IMR-90 (cell line): Measurements from ENCODE around the gene NEIL1. TPM values are rescaled to one million over a fixed set of nuclear protein-coding genes. Genes with fewer than 3 reads are reported as not detected.

Experiments
- ATAC-seq: fragments of 200-7000 bp; cut with Tn5 transposase; 2 replicates; pipeline ENCODE4 v1.9.1; 2020; ENCODE audit warnings: low read depth, mild to moderate bottlenecking, moderate library complexity
- BruUV-seq: library from RNA; stranded (reverse); fragments of 400-500 nt; replicated peaks from 2 replicates; lab custom pipeline; 2021; lab: Mats Ljungman, UMichigan
- CTCF ChIA-PET: fragments of 300-600 bp; formaldehyde crosslinking; extraction: SDS; loops from one replicate; lab custom pipeline; 2021; ENCODE audit warnings: antibody characterized with exemption; lab: Yijun Ruan, JAX
- POLR2A ChIA-PET: fragments of 300-600 bp; sonication (Branson Sonifier 250); formaldehyde crosslinking; loops from one replicate; lab custom pipeline; 2022; ENCODE audit warnings: antibody characterized with exemption; ENCODE audit not compliant: unreplicated experiment; lab: Charles Lee
- DNase-seq: peaks from one replicate; pipeline ENCODE4 v3.0.0; 2013
- H2AFZ ChIP-seq: replicated peaks from 2 replicates; pipeline ENCODE3; 2013; ENCODE audit warnings: low read length, mild to moderate bottlenecking; ENCODE audit not compliant: poor library complexity
- H2AK5ac ChIP-seq: 2 replicates; pipeline ENCODE4 v1.6.1; 2013; ENCODE audit warnings: low read depth, low read length, inconsistent platforms
- H2AK9ac ChIP-seq: replicated peaks from 2 replicates; pipeline ENCODE3; 2013; ENCODE audit warnings: mild to moderate bottlenecking, low read depth, low read length, moderate library complexity; ENCODE audit not compliant: poor library complexity
- H2BK120ac ChIP-seq: 2 replicates; pipeline ENCODE4 v1.6.1; 2013; ENCODE audit warnings: low read depth, low read length, inconsistent platforms
- H2BK15ac ChIP-seq: 3 replicates; pipeline ENCODE4 v1.6.1; 2013; ENCODE audit warnings: low read depth, low read length, inconsistent platforms
- H2BK20ac ChIP-seq: 2 replicates; pipeline ENCODE4 v1.6.1; 2013; ENCODE audit warnings: low read depth, mild to moderate bottlenecking, inconsistent platforms, low read length, moderate library complexity
- H2BK5ac ChIP-seq: 2 replicates; pipeline ENCODE4 v1.6.1; 2013; ENCODE audit warnings: mild to moderate bottlenecking, low read depth, low read length, inconsistent platforms; ENCODE audit not compliant: poor library complexity, severe bottlenecking
- H3K14ac ChIP-seq: replicated peaks from 2 replicates; pipeline ENCODE4 v1.6.1; 2013; ENCODE audit warnings: low read depth, low read length, inconsistent platforms
- H3K18ac ChIP-seq: 2 replicates; pipeline ENCODE4 v1.6.1; 2013; ENCODE audit warnings: low read depth, low read length, control low read depth
- H3K23ac ChIP-seq: 2 replicates; pipeline ENCODE4 v1.6.1; 2013; ENCODE audit warnings: low read depth, low read length, inconsistent platforms
- H3K27ac ChIP-seq: 2 replicates; pipeline ENCODE4 v1.5.1; 2013; ENCODE audit warnings: mild to moderate bottlenecking, control low read depth, low read length; ENCODE audit not compliant: insufficient read depth
- H3K27me3 ChIP-seq: 2 replicates; pipeline ENCODE4 v1.6.1; 2013; ENCODE audit warnings: low read length; ENCODE audit not compliant: control insufficient read depth, insufficient read depth
- H3K36me3 ChIP-seq: 2 replicates; pipeline ENCODE4 v1.6.1; 2013; ENCODE audit warnings: low read length, mixed read lengths; ENCODE audit not compliant: control insufficient read depth, insufficient read depth
- H3K4ac ChIP-seq: 2 replicates; pipeline ENCODE4 v1.6.1; 2013; ENCODE audit warnings: low read depth, low read length, inconsistent platforms
- H3K4me1 ChIP-seq: 2 replicates; pipeline ENCODE4 v1.6.1; 2013; ENCODE audit warnings: low read length, mixed read lengths; ENCODE audit not compliant: control insufficient read depth, insufficient read depth
- H3K4me2 ChIP-seq: 2 replicates; pipeline ENCODE4 v1.6.1; 2013; ENCODE audit warnings: low read depth, mild to moderate bottlenecking, control low read depth, low read length, moderate library complexity
- H3K4me3 ChIP-seq: 2 replicates; pipeline ENCODE4 v1.5.1; 2013; ENCODE audit warnings: low read depth, mild to moderate bottlenecking, control low read depth, low read length, moderate library complexity; ENCODE audit not compliant: insufficient read depth
- H3K56ac ChIP-seq: 2 replicates; pipeline ENCODE4 v1.6.1; 2013; ENCODE audit warnings: low read length, inconsistent platforms; ENCODE audit not compliant: insufficient read depth; ENCODE audit errors: extremely low read depth
- H3K79me1 ChIP-seq, 2 experiments: 2 replicates each; pipeline ENCODE4 v1.6.1; 2013; ENCODE audit warnings: low read length in 2 of 2, inconsistent platforms in 1 of 2, low read depth in 1 of 2
- H3K9ac ChIP-seq: 2 replicates; pipeline ENCODE4 v1.6.1; 2013; ENCODE audit warnings: low read depth, low read length, control low read depth
- H3K9me1 ChIP-seq: 2 replicates; pipeline ENCODE4 v1.6.1; 2013; ENCODE audit warnings: low read length, inconsistent platforms; ENCODE audit not compliant: insufficient read depth
- H3K9me3 ChIP-seq: 2 replicates; pipeline ENCODE4 v1.6.1; 2013; ENCODE audit warnings: low read length; ENCODE audit not compliant: control insufficient read depth, insufficient read depth
- H4K20me1 ChIP-seq: 2 replicates; pipeline ENCODE4 v1.6.1; 2013; ENCODE audit warnings: low read length, inconsistent platforms; ENCODE audit not compliant: insufficient read depth
- H4K5ac ChIP-seq: 2 replicates; pipeline ENCODE4 v1.6.1; 2013; ENCODE audit warnings: mild to moderate bottlenecking, low read depth, low read length, control low read depth
- H4K8ac ChIP-seq, 2 experiments: 2 replicates each; pipeline ENCODE4 v1.6.1; 2013; ENCODE audit warnings: low read depth in 2 of 2, low read length in 2 of 2, control low read depth in 1 of 2, inconsistent platforms in 1 of 2
- H4K91ac ChIP-seq: 2 replicates; pipeline ENCODE4 v1.6.1; 2013; ENCODE audit warnings: low read depth, low read length, inconsistent platforms; ENCODE audit not compliant: insufficient read depth
- BHLHE40 ChIP-seq: fragments of 150-350 bp; IDR thresholded peaks from 2 replicates; pipeline ENCODE4 v1.6.1; 2016; ENCODE audit warnings: mild to moderate bottlenecking, low read depth, low read length
- CEBPB ChIP-seq: IDR thresholded peaks from 2 replicates; pipeline ENCODE4 v1.6.1; 2012; ENCODE audit warnings: low read depth, low read length, improper control_type of control experiment
- CHD1 ChIP-seq: IDR thresholded peaks from 2 replicates; pipeline ENCODE4 v1.6.1; 2012; ENCODE audit warnings: low read depth, low read length, improper control_type of control experiment
- CTCF ChIP-seq: conservative IDR thresholded peaks from 2 replicates; pipeline ENCODE4 v1.5.1; 2012; ENCODE audit warnings: mild to moderate bottlenecking, low read depth, low read length, improper control_type of control experiment
- FOS ChIP-seq: fragments of 150-350 bp; IDR thresholded peaks from 2 replicates; pipeline ENCODE4 v1.6.1; 2016; ENCODE audit warnings: low read depth, low read length
- MAFK ChIP-seq: IDR thresholded peaks from 2 replicates; pipeline ENCODE4 v1.6.1; 2012; ENCODE audit warnings: low read depth, low read length, improper control_type of control experiment
- MAZ ChIP-seq: IDR thresholded peaks from 2 replicates; pipeline ENCODE4 v1.6.1; 2012; ENCODE audit warnings: low read depth, mild to moderate bottlenecking, low read length, improper control_type of control experiment, moderate library complexity, borderline replicate concordance
- MXI1 ChIP-seq: IDR thresholded peaks from 2 replicates; pipeline ENCODE4 v1.6.1; 2012; ENCODE audit warnings: low read depth, mild to moderate bottlenecking, low read length, moderate library complexity, borderline replicate concordance
- NFE2L2 ChIP-seq: fragments of 150-350 bp; IDR thresholded peaks from 2 replicates; pipeline ENCODE4 v1.6.1; 2016; ENCODE audit warnings: low read depth, mild to moderate bottlenecking, low read length
- POLR2A ChIP-seq: IDR thresholded peaks from 2 replicates; pipeline ENCODE4 v1.6.1; 2012; ENCODE audit warnings: mild to moderate bottlenecking, low read depth, low read length
- RAD21 ChIP-seq: IDR thresholded peaks from 2 replicates; pipeline ENCODE4 v1.6.1; 2012; ENCODE audit warnings: low read length, improper control_type of control experiment
- RCOR1 ChIP-seq: IDR thresholded peaks from 2 replicates; pipeline ENCODE4 v1.6.1; 2012; ENCODE audit warnings: mild to moderate bottlenecking, low read length, improper control_type of control experiment; ENCODE audit not compliant: insufficient replicate concordance
- RFX5 ChIP-seq: IDR thresholded peaks from 2 replicates; pipeline ENCODE4 v1.8.0; 2012; ENCODE audit warnings: low read depth, mild to moderate bottlenecking, low read length, moderate library complexity
- SMC3 ChIP-seq: fragments of 150-350 bp; IDR thresholded peaks from 2 replicates; pipeline ENCODE4 v1.6.1; 2016; ENCODE audit warnings: low read depth, mild to moderate bottlenecking, antibody characterized with exemption, low read length, moderate library complexity
- WGBS, 2 experiments: methylation state at CpG; one replicate each; pipeline versions ENCODE4 v1.1.5 to v1.1.7; 2013; ENCODE audit warnings: missing lambda C conversion rate in 2 of 2; ENCODE audit not compliant: insufficient read length in 1 of 2; ENCODE audit errors: extremely low coverage in 2 of 2; 5-methylcytosine and 5-hydroxymethylcytosine counted together
- dilution Hi-C: fragments of 300-500 bp; cut with HindIII; formaldehyde crosslinking; loops from one replicate; pipeline ENCODE4 v1.14.3; 2018; ENCODE audit warnings: low sequenced_read_pairs; ENCODE audit not compliant: unreplicated experiment
- in situ Hi-C: fragments of 300-500 bp; cut with MboI; formaldehyde crosslinking; loops from 3 replicates; pipeline ENCODE4 v1.14.3; 2019; ENCODE audit warnings: low sequenced_read_pairs, inconsistent platforms, mixed read lengths
- intact Hi-C: fragments of 100-400 bp; cut with micrococcal nuclease; formaldehyde crosslinking; loops from 2 replicates; pipeline ENCODE4 v1.10.0; 2022
- polyA plus RNA-seq, 3 experiments: library from polyadenylated mRNA; depleted of rRNA; stranded (reverse); fragments of >200 nt; gene quantifications; 2 replicates each; pipeline ENCODE4 v1.2.3, GENCODE V29; 2012; ENCODE audit warnings: low replicate concordance in 1 of 3
- total RNA-seq: library from RNA; depleted of rRNA; stranded (reverse); fragments of >200 nt; gene quantifications from 2 replicates; pipeline ENCODE4 v1.2.3, GENCODE V29; 2012
- TF ChIP-seq, protein P1 (sequence below): fragments of 150-350 bp; IDR thresholded peaks from 2 replicates; pipeline ENCODE4 v1.6.1; 2016; ENCODE audit warnings: low read depth, mild to moderate bottlenecking, low read length, moderate library complexity, borderline replicate concordance
- TF ChIP-seq, protein P2 (sequence below): fragments of 150-350 bp; IDR thresholded peaks from 2 replicates; pipeline ENCODE4 v1.6.1; 2017; ENCODE audit warnings: mild to moderate bottlenecking, antibody characterized with exemption, low read length, low read depth

Gene NEIL1
- total and polyA plus RNA-seq, 2 of the 4 experiments (the other 2 are of a cell fraction), result 1.1 to 3.6 TPM

DNA sequence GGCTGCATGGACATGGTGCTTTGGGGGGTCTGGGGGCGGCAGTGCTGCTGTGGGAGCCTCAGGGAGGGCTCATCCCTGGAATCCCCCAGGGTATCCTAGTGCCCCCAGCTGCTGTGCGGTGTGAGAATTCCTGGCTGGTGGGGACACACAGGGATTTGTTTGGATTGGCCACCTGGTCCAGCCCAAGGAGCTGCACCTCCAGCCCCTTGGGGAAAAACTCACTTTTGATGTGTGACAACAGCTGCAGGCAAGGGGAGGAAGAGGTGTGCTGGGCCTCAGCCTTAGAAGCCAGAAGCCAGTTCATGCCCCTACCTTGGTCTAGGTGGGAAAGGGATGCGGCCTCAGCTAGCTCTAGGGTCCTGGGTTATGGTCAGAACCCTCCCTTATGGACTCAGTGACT lies 19.3 kb upstream of the NEIL1 start:
- H3K4me1 ChIP-seq, result no peaks in the 10 kb centered on the region
- intact Hi-C loops, result no loop called here
- H2BK20ac ChIP-seq, result no peak overlapping the region
- dilution Hi-C loops, result no loop called here
- WGBS, 2 experiments, result 0% methylated on average over 1 of the region's 3 CpGs; no CpG with 5 or more reads in 1 of the 2 experiments
- H4K8ac ChIP-seq, result no peak overlapping the region
- peaks cover 16% of the 10 kb centered on the region for H3K27me3 ChIP-seq
- no peak overlapping the region for H2AFZ ChIP-seq
- no peak overlapping the region for H3K9ac ChIP-seq
- no peak overlapping the region for H2BK5ac ChIP-seq
- in situ Hi-C loops, result no loop called here
- H3K9me1 ChIP-seq, result no peaks in the 10 kb centered on the region
- no peak overlapping the region for H3K27ac ChIP-seq
- DNase-seq (no peak), ATAC-seq (no peak)
- no peak overlapping the region for H2AK5ac ChIP-seq
- H3K36me3 ChIP-seq, result no peaks in the 10 kb centered on the region
- CTCF ChIA-PET, result no interaction called here
- H2BK15ac ChIP-seq, result no peak overlapping the region
- no peak overlapping the region for H2BK120ac ChIP-seq
- H2AK9ac ChIP-seq, result no peak overlapping the region
- H3K9me3 ChIP-seq, result no peaks in the 10 kb centered on the region
- no peaks in the 10 kb centered on the region for H3K79me1 ChIP-seq
- BruUV-seq, result no TSS peak
- no peak overlapping the region for H3K14ac ChIP-seq
- no peak overlapping the region for H3K4me2 ChIP-seq
- no peak overlapping the region for H3K23ac ChIP-seq
- POLR2A ChIA-PET, result no interaction called here
- H4K20me1 ChIP-seq, result no peaks in the 10 kb centered on the region
- no peak overlapping the region for H3K4me3 ChIP-seq
- no peak overlapping the region for H4K91ac ChIP-seq
- no peak overlapping the region for H3K18ac ChIP-seq
- no peak overlapping the region for H3K56ac ChIP-seq
- TF ChIP-seq RAD21 (no peak), POLR2A (no peak), CTCF (no peak), NFE2L2 (no peak), RFX5 (no peak), CEBPB (no peak), CHD1 (no peak), FOS (no peak), MAZ (no peak), MAFK (no peak), MXI1 (no peak), BHLHE40 (no peak), RCOR1 (no peak), SMC3 (no peak)
- TF ChIP-seq, protein P1, sequence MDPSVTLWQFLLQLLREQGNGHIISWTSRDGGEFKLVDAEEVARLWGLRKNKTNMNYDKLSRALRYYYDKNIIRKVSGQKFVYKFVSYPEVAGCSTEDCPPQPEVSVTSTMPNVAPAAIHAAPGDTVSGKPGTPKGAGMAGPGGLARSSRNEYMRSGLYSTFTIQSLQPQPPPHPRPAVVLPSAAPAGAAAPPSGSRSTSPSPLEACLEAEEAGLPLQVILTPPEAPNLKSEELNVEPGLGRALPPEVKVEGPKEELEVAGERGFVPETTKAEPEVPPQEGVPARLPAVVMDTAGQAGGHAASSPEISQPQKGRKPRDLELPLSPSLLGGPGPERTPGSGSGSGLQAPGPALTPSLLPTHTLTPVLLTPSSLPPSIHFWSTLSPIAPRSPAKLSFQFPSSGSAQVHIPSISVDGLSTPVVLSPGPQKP, result no peak
- TF ChIP-seq, protein P2, sequence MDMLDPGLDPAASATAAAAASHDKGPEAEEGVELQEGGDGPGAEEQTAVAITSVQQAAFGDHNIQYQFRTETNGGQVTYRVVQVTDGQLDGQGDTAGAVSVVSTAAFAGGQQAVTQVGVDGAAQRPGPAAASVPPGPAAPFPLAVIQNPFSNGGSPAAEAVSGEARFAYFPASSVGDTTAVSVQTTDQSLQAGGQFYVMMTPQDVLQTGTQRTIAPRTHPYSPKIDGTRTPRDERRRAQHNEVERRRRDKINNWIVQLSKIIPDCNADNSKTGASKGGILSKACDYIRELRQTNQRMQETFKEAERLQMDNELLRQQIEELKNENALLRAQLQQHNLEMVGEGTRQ, result no peak
- H3K4ac ChIP-seq, result no peak overlapping the region
- H4K5ac ChIP-seq, result no peak overlapping the region
